Sciatic nerve (tissue), 2 donors: Measurements from ENCODE around the gene BPI. TPM values are rescaled to one million over a fixed set of nuclear protein-coding genes. Genes with fewer than 3 reads are reported as not detected.
"Not testable (repeated sequence)": the region's sequence is repeated elsewhere in the genome, so short reads cannot be mapped to it uniquely, and the experiment has no call there.

Experiments
- ATAC-seq: fragments of 200-7000 bp; cut with Tn5 transposase; one replicate; pipeline ENCODE4 v1.9.1; 2020; ENCODE audit warnings: mild to moderate bottlenecking, moderate library complexity
- DNase-seq: peaks from one replicate; pipeline ENCODE4 v3.0.0-alpha.2; 2020; ENCODE audit warnings: low spot score
- intact Hi-C: fragments of 100-400 bp; cut with DNase I; formaldehyde crosslinking; loops from one replicate; pipeline ENCODE4 v1.14.2; 2022
- total RNA-seq: library from RNA; stranded (reverse); fragmentation: NEBNext Ultra II Directional; extraction: Animal tissue kit (Norgen Biotek cat#: 25700); gene quantifications from one replicate; pipeline ENCODE4 v1.2.1, GENCODE V29; 2021
- donor health status: DM: no; HTN: no; CAD: no.
- donor health status: DM: no; HTN: no; CAD: no.

BPI gene
- total RNA-seq, 1 donor from 2014 or later = 2.3 TPM

DNA sequence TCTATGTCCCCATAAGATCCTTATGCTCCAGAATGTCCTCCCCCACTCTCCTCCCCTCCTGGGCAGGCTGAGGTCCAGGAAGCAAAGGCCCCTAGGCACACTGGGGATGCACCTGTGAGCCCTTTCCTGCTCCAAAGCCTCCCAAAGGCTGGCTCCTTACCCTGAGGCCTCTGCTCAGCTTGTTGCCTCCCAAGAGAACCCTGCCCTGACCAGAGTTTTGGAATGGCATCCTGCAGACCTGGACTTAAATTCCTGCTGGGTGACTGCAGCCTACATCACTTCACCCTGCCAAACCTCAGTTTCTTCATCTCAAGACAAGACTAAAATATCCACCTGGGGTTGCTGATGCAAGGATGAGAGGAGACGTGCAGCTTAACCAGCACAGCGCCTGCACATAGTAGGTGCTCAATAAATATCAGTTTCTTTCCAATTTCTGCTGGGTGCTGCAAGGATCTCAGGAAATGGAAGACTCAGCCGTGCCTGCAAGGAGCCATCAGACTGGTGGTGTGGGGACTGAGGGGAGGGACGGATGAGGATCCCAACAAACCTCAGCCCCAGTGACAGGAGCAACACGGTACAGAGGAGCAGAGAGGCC lies 40.2 kb downstream of the BPI start:
- intact Hi-C loops = no loop called here
- no peak for ATAC-seq
- no peak for DNase-seq

DNA sequence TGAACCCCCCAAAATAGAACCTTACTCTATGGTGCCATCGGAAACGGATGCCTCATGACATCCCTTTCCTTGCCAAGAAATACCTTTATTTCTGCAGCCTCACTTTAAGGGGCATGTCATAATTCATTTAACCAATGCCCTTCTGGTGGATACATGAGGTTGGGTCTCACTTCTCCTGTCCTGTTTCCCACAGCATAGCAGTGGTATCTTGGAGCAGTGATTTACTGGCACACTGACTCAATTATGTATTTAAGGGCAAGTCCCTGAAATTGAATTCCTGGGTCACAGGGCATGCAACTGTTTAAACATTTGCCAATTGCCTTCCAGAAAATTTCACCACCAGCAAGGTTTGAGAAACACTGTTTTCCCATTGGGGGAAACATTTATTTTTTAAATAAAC lies 41.7 kb downstream of the BPI start:
- intact Hi-C loops = no loop called here
- DNase-seq = no peak
- ATAC-seq = no peak

DNA sequence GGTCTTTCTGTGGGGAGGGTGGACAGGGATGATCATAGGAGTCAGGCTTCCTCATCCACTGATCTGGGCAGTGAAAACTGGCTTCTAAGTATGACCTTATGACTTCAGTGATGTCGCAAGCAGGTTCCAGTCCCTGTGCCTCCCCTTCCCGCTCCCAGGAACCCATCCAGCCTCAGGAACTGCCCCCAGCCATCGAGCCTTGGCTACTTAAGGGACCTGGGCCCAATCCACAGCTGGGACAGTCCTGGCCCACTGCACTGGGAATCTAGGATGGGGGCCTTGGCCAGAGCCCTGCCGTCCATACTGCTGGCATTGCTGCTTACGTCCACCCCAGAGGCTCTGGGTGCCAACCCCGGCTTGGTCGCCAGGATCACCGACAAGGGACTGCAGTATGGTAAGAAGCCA lies 42.3 kb downstream of the BPI start, which contains the start of gene LBP:
LBP (plus strand) TSS at position 236 of the 405 bp plus-strand sequence; CDS start at position 271, 35 bp downstream.
- no peak for DNase-seq
- intact Hi-C loops = no loop called here
- ATAC-seq = peak; percentile 63

DNA sequence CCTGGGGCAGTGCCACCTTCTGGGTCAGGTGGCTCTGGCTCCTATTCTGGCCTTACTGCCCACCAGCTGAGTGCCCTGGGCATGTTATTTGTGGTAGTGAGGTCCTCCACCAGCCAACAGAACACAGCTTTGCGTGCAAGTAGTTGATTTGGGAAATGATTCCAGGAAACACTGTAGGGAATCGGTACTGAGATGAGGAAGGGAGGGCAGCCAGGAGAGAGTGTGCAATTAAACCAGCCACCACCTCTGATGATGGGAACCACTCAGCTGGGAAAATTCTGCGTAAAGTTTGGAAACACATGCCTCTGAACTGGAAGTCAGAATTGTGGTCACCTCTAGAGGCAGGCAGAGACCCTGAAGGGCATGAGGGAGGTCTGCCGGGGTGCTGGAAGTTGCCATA lies 42.8 kb downstream of the BPI start:
- ATAC-seq = peak; percentile 28
- no peak for DNase-seq
- intact Hi-C loops = no loop called here

DNA sequence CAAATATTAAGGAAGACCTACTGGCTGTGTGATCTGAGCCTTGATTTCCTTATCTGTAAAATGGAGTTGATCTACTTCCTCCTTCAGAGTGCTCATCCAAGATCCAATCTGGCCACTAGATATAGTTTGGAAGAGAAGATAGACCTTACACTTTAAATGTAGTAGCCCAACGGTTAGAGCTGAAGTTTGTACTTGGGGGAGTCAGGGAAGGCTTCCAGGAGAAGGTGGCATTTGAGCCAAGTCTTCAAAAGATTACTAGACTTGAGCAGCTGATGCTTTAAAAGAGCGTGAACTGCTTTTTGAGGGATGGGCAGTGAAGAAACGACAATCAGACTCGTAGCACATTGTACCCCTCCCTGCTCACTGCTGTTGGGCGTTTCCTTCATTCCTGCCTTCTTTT lies 45.9 kb downstream of the BPI start:
- DNase-seq (no peak), ATAC-seq (no peak)
- intact Hi-C loops = no loop called here

DNA sequence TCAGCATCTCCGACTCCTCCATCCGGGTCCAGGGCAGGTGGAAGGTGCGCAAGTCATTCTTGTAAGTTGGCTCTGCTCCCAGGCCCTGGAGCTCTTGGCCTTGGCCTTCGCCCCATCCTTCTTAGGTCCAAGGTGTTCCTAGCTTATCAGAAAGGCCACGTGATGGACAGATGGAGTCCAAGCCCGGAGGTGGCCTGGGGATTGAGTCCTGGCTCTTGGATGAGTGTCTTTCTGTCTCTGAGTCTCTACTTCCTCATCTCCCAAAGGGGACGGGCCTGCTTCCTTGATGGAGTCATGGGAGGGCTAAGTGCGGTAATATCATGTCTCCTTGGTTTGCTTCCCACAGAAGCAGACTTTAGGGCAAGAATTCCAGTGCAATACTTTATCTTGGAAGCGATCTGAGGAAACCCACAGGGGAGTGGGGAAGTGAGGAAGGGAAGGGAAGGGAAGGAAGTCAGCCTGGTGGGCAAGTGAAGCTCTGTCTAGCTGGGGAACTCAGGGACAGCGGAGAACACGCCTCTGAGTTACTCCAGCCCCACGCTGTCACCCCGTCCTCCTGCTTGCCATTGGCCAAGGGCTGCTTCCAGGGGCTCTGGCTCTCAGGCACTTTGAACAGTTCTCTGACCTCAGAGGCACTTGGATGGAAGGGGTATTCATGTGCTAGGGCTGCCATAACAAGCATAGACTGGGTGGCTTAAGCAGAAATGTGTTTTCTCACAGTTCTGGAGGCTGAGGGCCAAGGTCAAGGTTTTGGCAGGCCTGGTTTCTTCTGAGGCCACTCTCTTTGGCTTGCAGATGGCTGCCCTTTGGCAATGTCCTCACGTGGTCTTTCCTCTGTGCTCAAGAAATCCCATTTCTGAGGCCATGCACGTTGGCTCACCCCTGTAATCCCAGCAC lies 47.2 kb downstream of the BPI start:
- peak; percentile 83 for DNase-seq
- ATAC-seq = peak; percentile 87
- intact Hi-C loops = no loop called here

DNA sequence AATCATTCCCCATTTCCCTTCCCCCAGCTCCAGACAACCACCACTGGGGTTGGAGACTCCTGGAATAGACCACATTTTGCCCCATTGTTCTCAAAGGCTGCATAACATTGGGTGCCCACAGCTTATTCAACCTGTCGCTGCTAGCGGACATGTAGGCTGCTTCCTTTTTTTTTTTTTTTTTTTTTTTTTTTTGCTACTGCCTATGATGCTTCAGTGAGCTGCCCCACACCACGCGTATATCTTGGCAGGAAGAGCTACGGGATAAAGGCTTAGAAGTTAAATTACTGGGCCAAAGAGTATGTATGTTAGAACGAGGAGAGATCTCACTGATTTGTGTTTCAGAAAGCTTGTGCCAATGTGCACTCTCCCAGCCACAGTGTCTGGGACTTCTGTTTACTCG lies 49.4 kb downstream of the BPI start:
- intact Hi-C loops = no loop called here

DNA sequence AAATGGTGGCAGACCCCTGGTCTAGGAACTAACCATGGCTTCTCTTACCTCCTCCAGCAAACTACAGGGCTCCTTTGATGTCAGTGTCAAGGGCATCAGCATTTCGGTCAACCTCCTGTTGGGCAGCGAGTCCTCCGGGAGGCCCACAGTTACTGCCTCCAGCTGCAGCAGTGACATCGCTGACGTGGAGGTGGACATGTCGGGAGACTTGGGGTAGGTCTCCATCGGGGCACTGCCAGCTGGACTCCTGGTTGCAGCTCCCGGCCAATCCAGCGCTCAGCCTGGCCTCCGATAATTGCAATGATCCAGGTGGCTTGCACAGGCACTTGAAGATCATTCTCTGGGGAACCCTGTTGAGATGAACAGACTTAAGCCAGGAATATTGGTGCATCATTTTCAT lies 50.3 kb downstream of the BPI start:
- intact Hi-C loops = no loop called here
- DNase-seq (no peak), ATAC-seq (no peak)

More for the DNA sequence above, 49.4 kb downstream of the BPI start:
- no peak for DNase-seq
- no peak for ATAC-seq

DNA sequence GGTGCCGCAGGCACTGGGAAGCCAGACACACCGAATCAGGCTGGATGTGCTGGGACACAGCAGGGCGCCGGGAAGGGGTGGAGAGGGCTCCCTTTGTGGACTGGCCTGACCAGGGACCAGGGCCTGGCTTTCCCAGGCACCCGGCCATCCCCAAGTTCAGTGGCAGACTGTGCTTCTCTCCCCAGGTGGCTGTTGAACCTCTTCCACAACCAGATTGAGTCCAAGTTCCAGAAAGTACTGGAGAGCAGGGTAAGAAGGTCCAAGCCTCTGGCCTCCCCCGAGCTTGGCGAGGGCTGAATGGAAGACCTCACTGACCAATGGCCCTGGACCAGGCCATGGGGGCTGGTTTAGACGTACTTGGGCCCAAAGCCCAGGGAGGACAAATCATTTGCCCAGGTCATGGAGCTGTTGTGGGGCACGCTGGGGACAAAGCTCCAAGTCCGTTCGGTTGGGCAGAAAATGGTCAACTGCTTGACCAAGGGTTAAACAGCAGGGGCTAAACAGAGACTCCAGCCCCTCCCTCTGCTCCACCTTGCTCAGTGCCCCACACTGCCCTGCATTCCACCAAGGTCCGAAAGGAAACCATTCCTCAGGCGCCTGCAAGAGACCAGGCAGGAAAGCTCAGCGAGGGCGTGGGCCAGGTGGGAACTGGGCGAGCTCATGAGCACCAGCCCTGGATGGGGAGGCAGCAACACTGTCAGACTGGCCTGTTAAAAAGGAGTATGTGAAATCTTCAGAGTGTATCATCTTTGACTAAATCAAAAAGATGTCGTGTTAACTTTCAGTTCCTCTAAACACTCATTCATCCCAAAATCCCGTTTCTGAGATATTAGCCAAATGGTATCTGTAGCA lies 51.4 kb downstream of the BPI start:
- DNase-seq = no peak
- intact Hi-C loops = no loop called here
- no peak for ATAC-seq

DNA sequence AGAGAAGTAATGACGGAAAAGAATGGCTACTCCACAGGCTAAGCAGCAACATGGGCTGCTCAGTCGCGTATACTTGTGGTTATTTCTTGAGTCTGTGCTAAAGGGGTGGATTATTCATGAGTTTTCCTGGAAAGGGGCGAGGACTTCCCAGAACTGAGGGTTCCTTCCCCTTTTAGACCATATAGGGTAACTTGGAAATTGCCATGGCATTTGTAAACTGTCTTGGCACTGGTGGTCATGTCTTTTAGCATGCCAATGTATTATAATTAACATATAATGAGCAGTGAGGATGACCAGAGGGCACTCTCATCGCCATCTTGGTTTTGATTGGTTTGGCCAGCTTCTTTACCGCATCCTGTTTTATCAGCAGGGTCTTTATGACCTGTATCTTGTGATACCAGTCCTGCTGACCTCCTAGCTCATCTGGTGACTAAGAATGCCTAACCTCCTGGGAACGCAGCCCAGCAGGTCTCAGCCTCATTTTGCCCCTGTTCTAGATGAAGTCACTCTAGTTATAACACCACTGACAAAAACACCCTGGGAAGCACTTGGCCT lies 53.8 kb downstream of the BPI start:
- intact Hi-C loops = no loop called here
- no peak for ATAC-seq
- no peak for DNase-seq

DNA sequence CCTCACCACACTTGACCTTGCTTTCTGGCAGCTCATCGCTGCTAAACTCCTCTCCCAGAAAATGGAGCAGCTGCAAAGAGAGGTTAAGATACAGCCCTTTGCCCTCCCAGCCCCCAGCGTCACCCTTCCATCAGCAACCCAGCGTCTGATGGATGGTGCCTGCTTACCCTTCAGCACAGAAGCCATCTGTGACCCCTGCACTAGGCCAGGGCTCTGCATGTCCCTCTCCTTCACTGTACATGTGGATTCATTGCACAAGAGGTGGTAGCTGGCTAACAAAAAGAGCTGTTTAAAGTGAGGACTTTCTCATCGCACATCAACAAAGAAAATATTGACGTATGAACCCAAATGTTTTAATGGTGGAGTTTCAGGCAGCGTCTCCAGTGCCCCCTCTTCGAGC lies 54.6 kb downstream of the BPI start:
- intact Hi-C loops = no loop called here
- ATAC-seq = peak; percentile 35

DNA sequence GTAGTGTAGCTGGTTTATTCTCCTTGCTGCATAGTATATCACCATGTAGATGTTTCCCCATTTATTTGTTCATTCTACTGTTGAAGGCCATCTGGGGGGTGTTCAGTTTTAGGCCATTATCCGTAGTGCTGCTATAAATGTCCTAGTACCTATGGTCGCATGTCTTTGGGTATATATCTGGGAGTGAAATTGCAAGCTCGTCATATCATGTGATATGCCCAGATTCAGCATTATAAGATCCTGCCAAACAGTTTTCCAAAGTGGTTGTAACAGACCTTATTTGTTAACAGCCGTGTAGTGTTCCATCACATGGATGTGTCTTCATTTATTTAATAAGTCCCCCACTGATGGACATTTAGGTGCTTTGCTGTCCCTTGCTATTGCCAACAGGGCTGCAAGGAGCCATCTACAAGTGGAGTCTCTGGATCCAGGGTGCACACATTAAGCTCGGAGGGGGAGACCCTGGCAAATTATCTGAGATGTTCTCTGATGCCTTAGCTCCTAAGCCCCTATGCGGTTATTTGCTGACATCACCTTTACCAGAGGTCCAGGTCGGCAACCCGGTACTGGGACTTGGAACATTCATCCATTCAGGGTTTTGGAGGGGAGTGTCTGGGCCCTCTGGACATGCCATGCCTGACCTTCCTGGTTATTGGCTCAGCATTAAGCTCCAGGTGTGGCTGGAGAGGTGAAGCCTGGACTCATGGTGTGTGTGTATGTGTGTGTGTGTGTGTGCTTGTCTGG lies 59.2 kb downstream of the BPI start:
- ATAC-seq (no peak), DNase-seq (no peak)
- intact Hi-C loops = no loop called here

More for the DNA sequence above, 54.6 kb downstream of the BPI start:
- no peak for DNase-seq

DNA sequence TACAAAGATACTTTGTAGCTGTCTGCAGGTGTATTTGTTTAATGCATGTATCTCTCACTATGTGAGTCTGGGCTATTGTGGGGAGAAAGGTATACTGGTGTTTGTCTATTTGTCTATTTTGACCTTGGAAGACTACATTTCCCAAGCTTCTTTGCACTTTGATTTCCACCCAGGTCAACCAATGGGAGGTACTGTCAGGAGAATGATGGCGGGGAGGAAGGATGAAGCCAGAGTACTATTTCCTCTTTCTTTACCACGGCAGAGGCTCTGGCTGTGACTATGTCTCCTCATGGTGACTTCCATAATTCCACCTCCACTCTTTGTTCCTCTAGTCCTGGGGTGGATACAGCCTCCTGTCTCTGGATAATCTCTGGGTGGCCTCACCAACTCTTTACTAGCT lies 65.4 kb downstream of the BPI start:
- no peak for DNase-seq
- ATAC-seq = no peak
- intact Hi-C loops = no loop called here

DNA sequence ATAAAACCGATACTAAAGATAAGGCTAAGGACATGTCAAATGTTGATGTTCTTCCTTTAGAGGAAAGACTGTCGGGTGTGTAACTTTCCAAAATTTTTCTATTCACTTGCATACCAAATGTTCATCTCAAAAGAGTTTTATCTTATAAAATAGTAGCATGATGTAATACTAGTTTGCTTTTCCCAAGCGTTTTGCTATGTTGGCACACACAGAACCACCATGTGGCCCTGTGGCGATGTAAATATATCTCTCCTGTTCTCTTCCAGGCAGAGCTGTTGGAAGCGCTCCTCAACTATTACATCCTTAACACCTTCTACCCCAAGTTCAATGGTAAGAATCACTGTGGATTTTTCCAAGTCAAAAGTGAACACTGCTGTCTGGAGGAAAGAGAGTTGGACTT lies 68.8 kb downstream of the BPI start:
- ATAC-seq (no peak), DNase-seq (no peak)
- intact Hi-C loops = no loop called here

DNA sequence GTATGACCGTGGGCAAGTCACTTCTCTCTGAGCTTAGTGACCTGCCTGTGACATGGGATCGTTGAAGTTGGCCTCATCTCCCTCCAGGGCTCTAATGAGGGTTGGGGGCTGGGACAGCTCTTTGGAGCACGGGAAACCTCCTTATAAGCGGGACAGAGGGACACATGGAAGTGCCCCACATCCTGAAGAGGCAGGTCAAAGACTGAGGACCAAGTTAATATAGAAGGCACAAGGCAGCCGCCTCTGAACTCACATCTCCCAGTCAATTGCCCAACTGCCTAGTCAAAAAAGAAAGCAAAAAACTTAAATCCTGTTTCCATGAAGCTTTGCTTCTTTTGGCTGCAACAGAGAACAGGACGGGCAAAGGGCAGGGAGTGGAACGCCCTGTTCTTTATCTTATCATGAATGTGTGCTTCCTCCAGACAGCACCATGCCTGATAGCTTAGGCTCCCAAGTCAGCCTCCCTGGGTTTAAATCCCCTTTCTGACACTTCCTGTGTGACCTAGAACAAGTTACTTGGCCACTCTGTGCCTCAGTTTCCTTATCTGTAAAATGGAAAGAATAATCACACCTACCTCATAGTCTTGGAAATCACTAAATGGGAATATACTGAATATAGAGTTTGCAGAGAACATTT lies 69.4 kb downstream of the BPI start:
- intact Hi-C loops = no loop called here
- DNase-seq (no peak), ATAC-seq (peak; percentile 92)

DNA sequence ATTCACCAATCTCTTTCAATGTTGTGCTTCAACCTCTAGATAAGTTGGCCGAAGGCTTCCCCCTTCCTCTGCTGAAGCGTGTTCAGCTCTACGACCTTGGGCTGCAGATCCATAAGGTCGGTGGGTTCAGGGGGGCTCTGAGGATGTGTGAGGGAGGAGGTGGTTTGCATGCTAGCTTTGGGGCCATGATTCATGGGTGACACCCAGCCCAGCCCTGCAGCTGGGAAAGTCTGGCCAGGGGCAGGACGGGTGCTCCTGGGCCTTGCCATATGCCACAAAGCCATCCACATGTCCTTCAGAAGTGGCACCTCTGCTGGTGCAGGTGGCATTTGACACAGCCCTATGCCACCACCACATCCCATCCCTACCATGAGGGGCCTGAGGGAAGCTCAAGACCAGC lies 69.9 kb downstream of the BPI start:
- DNase-seq (no peak), ATAC-seq (peak; percentile 29)
- intact Hi-C loops = no loop called here

DNA sequence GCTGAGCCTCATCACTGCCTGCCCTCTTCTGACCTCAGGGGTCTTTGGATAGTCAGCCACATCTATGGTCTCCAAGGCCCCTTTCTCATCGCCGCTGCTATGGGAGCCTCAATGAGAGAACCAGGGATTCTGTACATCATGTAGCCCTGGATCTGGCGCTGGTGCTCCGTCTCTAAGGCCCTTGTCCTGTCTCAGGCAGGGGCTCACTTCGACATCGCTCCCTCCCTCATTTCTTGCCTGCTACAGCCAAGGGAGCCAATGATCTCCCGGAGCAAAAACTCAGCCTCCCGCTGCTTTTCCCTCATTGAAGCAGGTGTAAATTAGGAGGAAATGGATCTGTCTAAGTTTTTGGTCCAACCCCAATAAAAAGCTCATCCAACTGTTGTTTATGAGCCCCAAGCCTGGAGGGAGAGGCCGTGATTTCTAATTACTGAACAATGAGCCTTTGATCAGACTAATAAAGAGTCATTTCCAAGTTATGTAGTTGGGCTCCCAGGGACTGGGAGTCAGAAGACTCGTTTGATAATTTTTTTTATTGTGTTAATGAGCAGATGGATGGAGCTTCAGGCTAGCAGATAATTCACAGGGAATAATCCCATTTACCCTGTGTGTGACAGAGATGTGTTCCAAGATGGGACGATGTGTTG lies 73.2 kb downstream of the BPI start:
- intact Hi-C loops = no loop called here
- no peak for DNase-seq
- ATAC-seq = peak; percentile 42

DNA sequence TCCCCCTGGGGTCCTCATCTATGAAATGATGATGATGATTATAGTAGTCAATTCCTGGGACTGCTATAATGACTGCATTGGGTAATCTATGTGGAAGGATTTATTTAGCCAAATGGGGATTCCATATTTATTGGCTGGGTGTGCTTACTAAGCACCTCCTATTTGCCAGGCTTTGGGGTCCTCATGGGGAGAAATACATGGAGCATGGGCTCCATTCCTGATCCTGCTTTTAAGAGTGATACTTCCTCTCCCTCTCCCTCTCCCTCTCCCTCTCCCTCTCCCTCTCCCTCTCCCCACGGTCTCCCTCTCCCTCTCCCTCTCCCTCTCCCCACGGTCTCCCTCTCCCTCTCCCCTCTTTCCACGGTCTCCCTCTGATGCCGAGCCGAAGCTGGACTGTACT lies 73.9 kb downstream of the BPI start:
- intact Hi-C loops, ATAC-seq, DNase-seq: not testable (repeated sequence)
